ENCODE data around the gene PTPRQ.

DNA sequence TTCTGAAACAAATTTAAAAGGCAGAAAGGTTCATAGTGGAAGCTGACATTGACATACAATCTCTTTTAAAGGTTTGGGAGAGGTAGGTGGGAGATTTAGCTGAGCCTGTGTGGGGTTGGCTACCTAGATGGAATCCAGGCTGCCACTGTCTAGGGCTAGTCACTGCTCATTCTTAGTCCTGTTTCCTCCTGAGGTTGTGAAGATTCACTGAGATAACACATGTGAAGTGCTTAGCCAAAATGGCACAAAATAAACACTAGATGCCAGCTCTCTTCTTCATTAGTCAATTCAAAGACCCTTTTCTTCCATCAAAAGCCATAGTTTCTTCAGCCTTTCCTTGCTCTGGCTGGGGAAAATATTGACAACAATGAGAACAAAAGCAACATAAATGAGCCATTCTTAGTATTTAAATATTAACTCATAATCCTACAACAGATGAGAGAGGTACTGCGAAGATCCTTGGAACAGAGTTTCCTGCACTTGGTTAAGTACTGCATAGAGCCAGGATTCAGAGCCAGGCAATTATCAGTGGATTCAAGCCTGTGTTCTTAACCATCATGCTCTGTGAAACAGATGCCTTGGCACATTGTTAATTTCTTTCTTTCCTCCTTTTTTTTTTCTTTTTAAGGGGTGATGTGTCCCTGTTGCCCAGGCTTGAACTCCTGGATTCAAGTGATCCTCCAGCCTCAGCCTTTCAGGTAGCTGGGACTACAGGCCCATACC lies 266.9 kb downstream of the PTPRQ start:
- TF ChIP-seq, protein P1, sequence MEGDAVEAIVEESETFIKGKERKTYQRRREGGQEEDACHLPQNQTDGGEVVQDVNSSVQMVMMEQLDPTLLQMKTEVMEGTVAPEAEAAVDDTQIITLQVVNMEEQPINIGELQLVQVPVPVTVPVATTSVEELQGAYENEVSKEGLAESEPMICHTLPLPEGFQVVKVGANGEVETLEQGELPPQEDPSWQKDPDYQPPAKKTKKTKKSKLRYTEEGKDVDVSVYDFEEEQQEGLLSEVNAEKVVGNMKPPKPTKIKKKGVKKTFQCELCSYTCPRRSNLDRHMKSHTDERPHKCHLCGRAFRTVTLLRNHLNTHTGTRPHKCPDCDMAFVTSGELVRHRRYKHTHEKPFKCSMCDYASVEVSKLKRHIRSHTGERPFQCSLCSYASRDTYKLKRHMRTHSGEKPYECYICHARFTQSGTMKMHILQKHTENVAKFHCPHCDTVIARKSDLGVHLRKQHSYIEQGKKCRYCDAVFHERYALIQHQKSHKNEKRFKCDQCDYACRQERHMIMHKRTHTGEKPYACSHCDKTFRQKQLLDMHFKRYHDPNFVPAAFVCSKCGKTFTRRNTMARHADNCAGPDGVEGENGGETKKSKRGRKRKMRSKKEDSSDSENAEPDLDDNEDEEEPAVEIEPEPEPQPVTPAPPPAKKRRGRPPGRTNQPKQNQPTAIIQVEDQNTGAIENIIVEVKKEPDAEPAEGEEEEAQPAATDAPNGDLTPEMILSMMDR (IDR thresholded peaks at IDR 0.05): no peak
- TF ChIP-seq POLR2A (IDR thresholded peaks at IDR 0.05) (no peak), EP300 (IDR thresholded peaks at IDR 0.05) (no peak), POLR2AphosphoS5 (IDR thresholded peaks at IDR 0.05) (no peak)
